ENCODE data around the gene CAPN12.

Gene CAPN12

GRCh38 chr19:38742906-38743305 is 1.4 kb downstream of the CAPN12 start:
- no peaks in the 10 kb centered on the region for H3K36me3 ChIP-seq (ENCODE audit: insufficient read depth, low read length)
- H2AFZ ChIP-seq (ENCODE audit: low read length): no peak overlapping the region
- H3K9me3 ChIP-seq (ENCODE audit: insufficient read depth, low read depth, low read length): no peaks in the 10 kb centered on the region
- no peak overlapping the region for H3K9ac ChIP-seq (ENCODE audit: low read depth, low read length, poor library complexity, severe bottlenecking)
- no peaks in the 10 kb centered on the region for H3K4me1 ChIP-seq (ENCODE audit: insufficient read depth, low read length, poor library complexity, severe bottlenecking)
- H3K4me2 ChIP-seq (ENCODE audit: low read depth, low read length, poor library complexity, severe bottlenecking): no peak overlapping the region
- H3K4me3 ChIP-seq (ENCODE audit: low read length, poor library complexity, severe bottlenecking): no peak overlapping the region
- TF ChIP-seq CTCF (conservative IDR thresholded peaks at IDR 0.05; ENCODE audit: low read length) (no peak), EZH2phosphoT487 (IDR thresholded peaks at IDR 0.05; ENCODE audit: borderline replicate concordance) (no peak)
- H3K27me3 ChIP-seq (ENCODE audit: insufficient read depth, low read length, poor library complexity, severe bottlenecking): no peaks in the 10 kb centered on the region
- no peaks in the 10 kb centered on the region for H4K20me1 ChIP-seq (ENCODE audit: insufficient read depth, low read length, poor library complexity, severe bottlenecking)
- no peaks in the 10 kb centered on the region for H3K79me2 ChIP-seq (ENCODE audit: insufficient read depth, low read length)
- no peaks in the 10 kb centered on the region for H3K9me2 ChIP-seq (replicated peaks; ENCODE audit: low read depth, low read length)
- no peaks in the 10 kb centered on the region for H3F3A ChIP-seq (ENCODE audit: low read depth)

GRCh38 chr19:38742296-38742695 is 2.0 kb downstream of the CAPN12 start:
- Histone ChIP-seq H3K4me3 (ENCODE audit: low read length, poor library complexity, severe bottlenecking) (no peak overlapping the region), H3K9me2 (replicated peaks; ENCODE audit: low read depth, low read length) (no peaks in the 10 kb centered on the region), H3K4me2 (ENCODE audit: low read depth, low read length, poor library complexity, severe bottlenecking) (no peak overlapping the region), H3F3A (ENCODE audit: low read depth) (no peaks in the 10 kb centered on the region), H3K27me3 (ENCODE audit: insufficient read depth, low read length, poor library complexity, severe bottlenecking) (no peaks in the 10 kb centered on the region), H4K20me1 (ENCODE audit: insufficient read depth, low read length, poor library complexity, severe bottlenecking) (no peaks in the 10 kb centered on the region), H3K36me3 (ENCODE audit: insufficient read depth, low read length) (no peaks in the 10 kb centered on the region), H3K4me1 (ENCODE audit: insufficient read depth, low read length, poor library complexity, severe bottlenecking) (no peaks in the 10 kb centered on the region), H3K79me2 (ENCODE audit: insufficient read depth, low read length) (no peaks in the 10 kb centered on the region), H2AFZ (ENCODE audit: low read length) (no peak overlapping the region), H3K9me3 (ENCODE audit: insufficient read depth, low read depth, low read length) (no peaks in the 10 kb centered on the region), H3K9ac (ENCODE audit: low read depth, low read length, poor library complexity, severe bottlenecking) (no peak overlapping the region)
- TF ChIP-seq CTCF (conservative IDR thresholded peaks at IDR 0.05; ENCODE audit: low read length): no peak
- no peak for TF ChIP-seq EZH2phosphoT487 (IDR thresholded peaks at IDR 0.05; ENCODE audit: borderline replicate concordance)

GRCh38 chr19:38741670-38742069 is 2.6 kb downstream of the CAPN12 start:
- TF ChIP-seq CTCF (conservative IDR thresholded peaks at IDR 0.05; ENCODE audit: low read length): no peak
- no peak for TF ChIP-seq EZH2phosphoT487 (IDR thresholded peaks at IDR 0.05; ENCODE audit: borderline replicate concordance)
- Histone ChIP-seq H3K9me2 (replicated peaks; ENCODE audit: low read depth, low read length) (no peaks in the 10 kb centered on the region), H3K36me3 (ENCODE audit: insufficient read depth, low read length) (no peaks in the 10 kb centered on the region), H3K4me2 (ENCODE audit: low read depth, low read length, poor library complexity, severe bottlenecking) (no peak overlapping the region), H3F3A (ENCODE audit: low read depth) (no peaks in the 10 kb centered on the region), H3K79me2 (ENCODE audit: insufficient read depth, low read length) (no peaks in the 10 kb centered on the region), H3K27me3 (ENCODE audit: insufficient read depth, low read length, poor library complexity, severe bottlenecking) (no peaks in the 10 kb centered on the region), H3K4me1 (ENCODE audit: insufficient read depth, low read length, poor library complexity, severe bottlenecking) (no peaks in the 10 kb centered on the region), H3K9me3 (ENCODE audit: insufficient read depth, low read depth, low read length) (no peaks in the 10 kb centered on the region), H4K20me1 (ENCODE audit: insufficient read depth, low read length, poor library complexity, severe bottlenecking) (no peaks in the 10 kb centered on the region), H3K9ac (ENCODE audit: low read depth, low read length, poor library complexity, severe bottlenecking) (no peak overlapping the region), H2AFZ (ENCODE audit: low read length) (no peak overlapping the region), H3K4me3 (ENCODE audit: low read length, poor library complexity, severe bottlenecking) (no peak overlapping the region)
